IPS DF 6.9 (cell line): Measurements from ENCODE around the gene NCOA5.

ENCODE experiments used
- DNase-seq: peaks from one replicate; pipeline ENCODE4 v3.0.0-alpha.2; 2013; ENCODE audit warnings: low read depth, low spot score
- H3K27ac ChIP-seq: one replicate; pipeline ENCODE4 v1.5.1; 2013; ENCODE audit warnings: low read length, control low read depth
- H3K27me3 ChIP-seq: 2 replicates; pipeline ENCODE4 v1.6.1; 2013; ENCODE audit warnings: mild to moderate bottlenecking, low read length; ENCODE audit not compliant: control insufficient read depth, insufficient read depth
- H3K36me3 ChIP-seq: 2 replicates; pipeline ENCODE4 v1.6.1; 2013; ENCODE audit warnings: low read length; ENCODE audit not compliant: control insufficient read depth, insufficient read depth
- H3K4me1 ChIP-seq: 2 replicates; pipeline ENCODE4 v1.6.1; 2013; ENCODE audit warnings: low read length; ENCODE audit not compliant: control insufficient read depth, insufficient read depth
- H3K4me3 ChIP-seq: 2 replicates; pipeline ENCODE4 v1.5.1; 2013; ENCODE audit warnings: mild to moderate bottlenecking, low read length
- H3K9me3 ChIP-seq: 2 replicates; pipeline ENCODE4 v1.6.1; 2013; ENCODE audit warnings: low read length, inconsistent platforms; ENCODE audit not compliant: control insufficient read depth, insufficient read depth
- WGBS: extraction: QIAGEN DNeasy Blood & Tissue Kit; methylation state at CpG from one replicate; pipeline ENCODE4 v1.1.7; 2013; ENCODE audit warnings: mixed read lengths, missing lambda C conversion rate; ENCODE audit not compliant: insufficient read length, insufficient coverage; 5-methylcytosine and 5-hydroxymethylcytosine counted together

The NCOA5 gene

DNA sequence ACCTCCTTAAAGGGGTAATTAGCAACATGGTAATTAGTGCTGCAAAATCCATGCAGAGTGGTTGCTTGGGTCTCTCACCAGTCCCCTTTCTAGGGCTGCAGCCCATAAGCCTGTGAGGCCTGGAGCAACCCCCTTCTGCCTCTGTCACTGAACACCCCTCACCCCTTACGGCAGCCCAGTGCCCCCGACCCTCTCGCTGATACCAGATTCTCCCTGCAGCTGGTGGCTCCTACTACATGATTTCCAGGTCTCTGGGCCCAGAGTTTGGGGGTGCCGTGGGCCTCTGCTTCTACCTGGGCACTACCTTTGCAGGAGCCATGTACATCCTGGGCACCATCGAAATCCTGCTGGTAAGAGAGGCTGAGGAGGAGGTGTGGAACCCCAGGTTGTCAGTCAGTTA lies 52.7 kb downstream of the NCOA5 start:
- Histone ChIP-seq H3K4me3 (no peak overlapping the region), H3K4me1 (no peaks in the 10 kb centered on the region), H3K36me3 (no peaks in the 10 kb centered on the region), H3K27me3 (peaks cover 24% of the 10 kb centered on the region), H3K9me3 (no peaks in the 10 kb centered on the region), H3K27ac (no peak overlapping the region)
- DNase-seq, result no peak
- WGBS, result no CpG with 5 or more reads among the region's 5 CpGs

DNA sequence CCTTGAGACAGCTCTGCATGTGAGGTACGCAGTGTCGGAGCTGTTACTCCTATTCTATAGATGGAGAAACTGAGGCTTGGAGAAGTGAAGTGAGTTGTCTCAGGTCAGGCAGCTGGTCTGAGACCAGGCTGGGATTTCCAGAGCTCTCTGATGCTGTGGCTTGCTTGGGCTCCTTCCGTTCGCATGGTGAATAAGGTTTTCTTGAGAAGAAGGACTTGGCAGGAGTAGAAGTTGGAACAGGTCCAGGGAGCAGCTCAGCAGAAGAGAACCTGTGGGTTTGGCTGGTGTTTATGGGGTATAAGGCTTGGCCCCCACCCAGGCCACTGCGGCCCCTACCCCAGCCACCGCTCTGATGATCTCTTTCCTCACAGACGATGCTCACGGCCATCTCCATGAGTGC lies 53.4 kb downstream of the NCOA5 start:
- DNase-seq, result no peak
- Histone ChIP-seq H3K4me1 (no peaks in the 10 kb centered on the region), H3K4me3 (no peak overlapping the region), H3K27ac (no peak overlapping the region), H3K9me3 (no peaks in the 10 kb centered on the region), H3K36me3 (no peaks in the 10 kb centered on the region), H3K27me3 (peaks cover 27% of the 10 kb centered on the region)
- WGBS, result no CpG with 5 or more reads among the region's 8 CpGs

DNA sequence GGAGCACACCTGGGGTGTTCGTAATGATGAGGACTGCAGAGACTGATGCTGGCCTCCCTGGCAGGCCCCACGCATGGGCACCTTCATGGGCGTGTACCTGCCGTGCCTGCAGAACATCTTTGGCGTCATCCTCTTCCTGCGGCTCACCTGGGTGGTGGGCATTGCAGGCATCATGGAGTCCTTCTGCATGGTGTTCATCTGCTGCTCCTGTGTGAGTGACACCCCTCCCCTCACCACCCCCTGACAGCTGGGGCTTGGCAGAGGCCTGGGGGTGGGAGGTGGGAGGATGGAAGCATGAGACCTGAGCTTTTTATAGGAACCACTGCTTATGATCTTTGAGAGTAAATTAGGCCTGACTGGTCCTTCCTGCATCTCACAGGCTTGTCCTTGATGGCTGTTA lies 54.0 kb downstream of the NCOA5 start:
- no peak for DNase-seq
- Histone ChIP-seq H3K36me3 (no peaks in the 10 kb centered on the region), H3K4me3 (no peak overlapping the region), H3K27ac (no peak overlapping the region), H3K4me1 (no peaks in the 10 kb centered on the region), H3K27me3 (peaks cover 34% of the 10 kb centered on the region), H3K9me3 (no peaks in the 10 kb centered on the region)
- no CpG with 5 or more reads among the region's 6 CpGs for WGBS

DNA sequence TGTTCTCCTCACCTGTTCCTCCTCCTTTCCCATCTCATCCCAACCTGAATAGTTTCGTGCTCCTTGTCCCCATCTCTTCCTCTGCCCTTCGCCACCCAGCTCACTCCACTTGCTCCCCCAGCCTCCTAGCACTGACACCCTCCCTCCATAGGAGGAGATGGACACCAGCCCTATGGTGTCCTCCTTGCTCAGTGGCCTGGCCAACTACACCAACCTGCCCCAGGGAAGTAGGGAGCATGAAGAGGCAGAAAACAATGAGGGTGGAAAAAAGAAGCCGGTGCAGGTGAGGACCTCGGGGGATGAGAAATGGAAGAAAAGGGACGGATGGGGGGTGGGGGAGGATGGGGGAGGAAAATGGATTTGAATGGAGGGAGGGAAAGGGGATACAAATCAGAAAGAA lies 54.5 kb downstream of the NCOA5 start:
- H3K4me3 ChIP-seq, result no peak overlapping the region
- DNase-seq, result no peak
- no peaks in the 10 kb centered on the region for H3K36me3 ChIP-seq
- WGBS, result 100% methylated on average over 3 of the region's 5 CpGs
- peaks cover 37% of the 10 kb centered on the region for H3K27me3 ChIP-seq
- H3K9me3 ChIP-seq, result no peaks in the 10 kb centered on the region
- H3K4me1 ChIP-seq, result 0 out of 2 replicates have a peak, but pooled peaks cover 2% of the 10 kb centered on the region
- no peak overlapping the region for H3K27ac ChIP-seq

DNA sequence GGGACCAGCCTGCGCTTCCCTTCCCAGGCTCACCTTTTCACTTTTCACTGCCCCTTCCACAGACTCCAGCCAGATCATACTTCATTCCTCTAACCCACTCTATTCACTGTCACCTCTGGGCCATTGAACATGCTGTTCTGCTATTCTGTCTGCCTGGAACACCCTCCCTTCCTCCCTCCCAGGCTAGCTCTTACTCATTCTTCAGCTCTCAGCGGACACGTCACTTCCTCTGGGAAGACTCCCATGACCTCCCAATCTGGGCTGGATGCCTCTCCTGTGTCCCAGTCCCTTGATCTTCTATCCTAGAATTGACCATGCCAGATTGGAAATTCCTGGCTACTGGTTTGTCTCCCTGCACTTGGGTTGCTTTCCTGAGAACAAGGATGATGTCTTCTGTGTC lies 55.7 kb downstream of the NCOA5 start:
- DNase-seq, result no peak
- H3K27me3 ChIP-seq, result peaks cover 44% of the 10 kb centered on the region
- WGBS, result no CpG with 5 or more reads among the region's 3 CpGs

DNA sequence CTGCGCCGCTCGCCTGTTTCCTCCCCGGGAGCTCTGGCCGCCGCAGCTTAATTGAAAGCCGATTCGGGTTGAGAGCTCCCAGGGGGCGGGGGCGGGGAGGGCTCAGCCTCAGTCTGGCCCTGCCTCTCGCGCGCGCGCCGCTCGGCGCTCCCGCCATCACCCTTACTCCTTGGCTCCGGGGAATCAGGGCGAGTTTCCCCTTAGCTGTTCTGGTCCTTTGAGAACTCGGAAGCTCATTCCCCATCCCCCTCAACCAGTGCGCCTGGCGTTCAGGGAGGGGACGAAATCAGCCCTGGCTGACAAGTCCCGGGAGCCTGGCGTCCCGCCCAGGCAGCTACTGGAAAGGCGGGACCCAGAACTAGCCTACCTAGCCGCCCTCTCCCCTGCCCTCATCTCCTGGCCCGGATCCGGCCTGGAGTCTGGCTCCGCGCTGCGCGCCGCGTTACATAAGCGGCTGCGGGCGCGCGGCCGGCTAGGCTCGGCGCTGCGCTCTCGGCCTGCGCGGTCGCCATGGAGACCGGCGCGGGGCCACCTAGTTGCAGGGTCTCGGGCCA lies 58.0 kb downstream of the NCOA5 start:
- H3K4me1 ChIP-seq, result 0 out of 2 replicates have a peak, but pooled peaks cover 2% of the 10 kb centered on the region
- no CpG with 5 or more reads among the region's 55 CpGs for whole genome bisulfite sequencing
- H3K27ac ChIP-seq, result no peak overlapping the region
- no peak for DNase-seq
- H3K4me3 ChIP-seq, result peak overlapping the region; percentile 32; the same call in 1 of the 2 replicates
- no peaks in the 10 kb centered on the region for H3K9me3 ChIP-seq
- no peaks in the 10 kb centered on the region for H3K36me3 ChIP-seq
- H3K27me3 ChIP-seq, result peaks cover 52% of the 10 kb centered on the region

More for the DNA sequence above, 55.7 kb downstream of the NCOA5 start:
- Histone ChIP-seq H3K9me3 (no peaks in the 10 kb centered on the region), H3K4me1 (0 out of 2 replicates have a peak, but pooled peaks cover 2% of the 10 kb centered on the region), H3K27ac (no peak overlapping the region), H3K4me3 (no peak overlapping the region), H3K36me3 (no peaks in the 10 kb centered on the region)

DNA sequence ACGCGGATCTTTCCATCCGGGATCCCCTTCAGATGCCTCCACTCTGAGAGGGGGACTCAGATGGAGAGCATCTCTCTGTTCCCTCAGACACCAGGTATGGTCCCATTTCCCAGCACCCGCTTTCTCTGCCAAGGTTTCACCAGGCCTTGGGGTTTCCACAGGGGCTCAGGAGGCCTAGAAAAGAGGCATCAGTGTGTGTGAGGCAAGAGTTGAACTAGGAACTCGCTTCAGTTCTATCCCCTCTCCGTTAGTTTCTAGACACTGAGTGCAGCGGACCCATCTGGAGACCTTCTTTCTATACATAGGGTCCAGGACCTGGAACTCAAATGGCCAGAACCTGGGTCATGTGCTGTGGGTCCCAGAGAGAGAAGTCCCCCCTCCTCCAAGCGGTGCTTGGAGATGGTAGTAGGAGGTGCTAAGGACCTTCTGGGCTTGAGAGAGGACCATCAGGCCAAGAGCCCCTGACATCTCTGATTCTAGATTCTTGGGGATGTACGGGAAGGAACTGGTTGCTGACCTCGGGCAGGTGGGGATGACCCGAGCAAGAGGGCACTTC lies 58.7 kb downstream of the NCOA5 start:
- H3K9me3 ChIP-seq, result no peaks in the 10 kb centered on the region
- 0 out of 2 replicates have a peak, but pooled peaks cover 2% of the 10 kb centered on the region for H3K4me1 ChIP-seq
- no peaks in the 10 kb centered on the region for H3K36me3 ChIP-seq
- H3K27me3 ChIP-seq, result peaks cover 52% of the 10 kb centered on the region
- no peak overlapping the region for H3K27ac ChIP-seq
- no peak overlapping the region for H3K4me3 ChIP-seq
- DNase-seq, result no peak
- no CpG with 5 or more reads among the region's 11 CpGs for WGBS

DNA sequence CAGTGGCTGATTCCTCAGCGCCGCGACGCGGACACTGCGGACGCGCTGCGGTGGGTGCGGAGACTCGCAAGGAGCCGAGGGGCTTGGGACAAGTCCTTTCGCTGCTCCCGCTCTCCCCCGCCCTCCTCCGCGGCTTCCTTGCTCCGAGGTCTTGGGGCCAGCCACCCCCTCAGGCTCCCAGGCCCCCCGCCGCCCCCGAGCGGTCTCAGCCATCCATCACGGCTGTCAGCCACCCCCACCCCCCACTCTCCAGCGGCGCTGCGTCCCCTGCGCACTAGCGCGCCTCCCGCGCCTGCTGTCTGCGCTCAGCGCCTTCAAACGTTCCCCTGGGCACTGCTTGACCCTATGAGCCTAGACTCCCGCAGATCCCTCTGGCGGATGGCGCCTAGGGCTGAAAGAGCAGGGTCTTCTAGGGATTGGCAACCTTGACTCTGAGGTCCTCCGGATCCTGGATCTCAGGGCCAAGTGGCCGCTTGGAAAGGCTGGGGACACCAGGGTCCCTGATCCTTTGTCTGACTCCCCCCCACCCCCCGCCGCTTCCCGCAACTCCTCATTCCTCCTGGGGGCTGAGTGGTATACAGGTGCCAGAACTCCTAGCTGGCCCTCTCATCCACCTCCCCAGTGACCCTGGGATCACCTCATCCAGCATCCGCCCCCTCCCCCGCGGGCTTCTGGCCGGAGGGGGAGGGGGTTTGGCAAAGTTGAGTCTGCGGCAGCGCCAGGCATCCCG lies 59.3 kb downstream of the NCOA5 start:
- 0 out of 2 replicates have a peak, but pooled peaks cover 2% of the 10 kb centered on the region for H3K4me1 ChIP-seq
- no peak overlapping the region for H3K27ac ChIP-seq
- no peak for DNase-seq
- H3K36me3 ChIP-seq, result no peaks in the 10 kb centered on the region
- H3K9me3 ChIP-seq, result no peaks in the 10 kb centered on the region
- no peak overlapping the region for H3K4me3 ChIP-seq
- WGBS, result no CpG with 5 or more reads among the region's 49 CpGs
- H3K27me3 ChIP-seq, result peaks cover 52% of the 10 kb centered on the region

DNA sequence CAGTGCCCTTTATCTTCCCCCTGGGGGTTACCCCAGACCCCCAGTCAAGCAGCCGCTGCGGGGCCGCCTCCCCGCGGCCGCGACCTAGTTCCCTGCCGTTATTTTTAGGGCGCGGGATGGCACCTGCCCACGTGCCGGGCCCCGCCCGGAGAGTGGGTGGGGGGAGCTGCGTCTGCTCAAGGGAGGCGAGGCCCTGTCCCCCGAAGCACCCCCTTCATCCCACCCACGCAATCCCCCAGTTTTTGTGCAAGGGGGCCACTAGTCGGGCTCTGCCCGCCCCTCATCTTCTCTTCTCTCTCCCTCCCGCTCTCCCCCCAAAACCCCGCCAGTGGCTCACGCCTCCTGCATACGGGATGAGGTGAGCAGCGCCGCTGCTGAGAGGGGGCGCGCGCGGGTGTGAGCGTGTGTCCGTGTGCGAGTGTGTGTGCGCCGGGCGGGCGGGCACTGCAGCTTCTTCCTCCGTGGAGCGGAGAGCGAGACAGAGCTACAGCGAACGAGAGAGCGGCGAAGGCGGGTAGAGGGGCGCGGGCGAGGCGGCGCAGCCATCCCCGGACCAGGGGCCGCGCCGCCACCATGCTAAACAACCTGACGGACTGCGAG lies 60.9 kb downstream of the NCOA5 start, which contains the start of gene SLC12A5:
TSS of gene SLC12A5 (plus strand) at position 444 of the 600 bp plus-strand sequence. CDS start at position 574, 130 bp downstream.
- Histone ChIP-seq H3K9me3 (no peaks in the 10 kb centered on the region), H3K36me3 (no peaks in the 10 kb centered on the region), H3K27ac (no peak within 1 kb of the TSS), H3K27me3 (peaks cover 45% of the 10 kb centered on the region), H3K4me1 (0 out of 2 replicates have a peak, but pooled peaks cover 2% of the 10 kb centered on the region), H3K4me3 (peak within 1 kb of the TSS; percentile 2; the same call in 1 of the 2 replicates)
- no CpG with 5 or more reads among the region's 56 CpGs for WGBS
- no peak for DNase-seq

DNA sequence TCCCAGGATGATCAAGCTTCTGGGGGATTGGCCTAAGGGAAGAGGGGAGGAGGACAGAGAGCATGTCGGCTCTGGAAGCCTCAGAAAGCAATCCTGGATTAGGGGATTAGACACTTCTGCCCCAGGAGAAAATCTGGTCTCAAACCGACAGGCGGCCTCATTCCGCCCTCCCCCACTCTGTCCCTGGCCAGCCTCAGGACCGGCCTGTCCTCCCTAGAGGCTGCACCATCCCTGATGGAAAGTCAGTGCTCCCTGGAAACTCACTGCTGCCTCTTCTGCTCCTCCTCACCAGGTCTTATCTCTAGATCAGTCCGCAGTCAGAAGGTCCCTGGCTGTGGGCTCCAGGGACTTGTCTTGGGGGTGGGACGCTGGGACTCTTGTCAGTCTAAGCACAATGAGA lies 61.7 kb downstream of the NCOA5 start:
- Histone ChIP-seq H3K4me3 (no peak overlapping the region), H3K36me3 (no peaks in the 10 kb centered on the region), H3K9me3 (no peaks in the 10 kb centered on the region), H3K27ac (no peak overlapping the region), H3K27me3 (peaks cover 38% of the 10 kb centered on the region), H3K4me1 (0 out of 2 replicates have a peak, but pooled peaks cover 2% of the 10 kb centered on the region)
- WGBS, result no CpG with 5 or more reads among the region's 7 CpGs
- DNase-seq, result no peak
